SU-DHL-6 (cell line): ENCODE data around the gene WDR37.

Experiments used
- CTCF ChIP-seq: fragments of 200-600 bp; sonication (generic); IDR thresholded peaks from one replicate; pipeline ENCODE4 v1.5.1; 2017; ENCODE audit warnings: antibody characterized with exemption, mild to moderate bottlenecking, low read length, moderate library complexity; ENCODE audit not compliant: insufficient read depth, poor library complexity, severe bottlenecking
- EZH2phosphoT487 ChIP-seq: fragments of 200-600 bp; sonication (generic), shearing (Covaris generic); conservative IDR thresholded peaks from 2 replicates; pipeline ENCODE4 v1.6.1; 2018; ENCODE audit warnings: mild to moderate bottlenecking, antibody characterized with exemption, low read length, moderate library complexity, mixed read lengths

- TF ChIP-seq CTCF (no peak), EZH2phosphoT487 (no peak)
Measured at GRCh38 chr10:1121271-1121970, 65.2 kb downstream of the WDR37 start.
